GM19193 (cell line): ENCODE results near the gene NLGN4X.

Source experiments
- POLR2A ChIP-seq: IDR thresholded peaks from 4 replicates; pipeline ENCODE4 v1.6.1; 2011; ENCODE audit not compliant: insufficient read depth, insufficient read length; ENCODE audit errors: extremely low read depth

NLGN4X gene

GRCh38 chrX:5976332-5976731 lies 252.3 kb downstream of the NLGN4X start:
- no peak for TF ChIP-seq POLR2A

GRCh38 chrX:5971300-5971699 lies 257.4 kb downstream of the NLGN4X start:
- TF ChIP-seq POLR2A, result no peak

DNA sequence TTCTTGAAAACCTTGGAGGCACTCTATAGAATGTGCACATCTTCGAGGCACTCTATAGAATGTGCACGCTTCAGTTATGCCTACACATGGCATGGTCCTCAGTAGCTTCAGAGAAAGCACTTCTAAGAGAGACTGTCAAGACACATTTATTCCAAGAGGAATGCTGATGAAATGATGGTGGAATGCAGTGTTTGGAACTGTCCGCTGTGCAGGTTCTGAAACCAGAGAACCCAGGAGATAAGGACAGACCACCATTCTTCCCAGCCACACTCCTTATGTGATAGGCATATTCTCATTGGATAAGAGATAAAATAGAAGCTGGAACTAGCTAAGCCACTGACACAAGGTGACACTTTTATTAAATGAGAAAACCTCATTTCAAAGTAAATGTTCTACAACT lies 263.3 kb downstream of the NLGN4X start:
- no peak for TF ChIP-seq POLR2A

DNA sequence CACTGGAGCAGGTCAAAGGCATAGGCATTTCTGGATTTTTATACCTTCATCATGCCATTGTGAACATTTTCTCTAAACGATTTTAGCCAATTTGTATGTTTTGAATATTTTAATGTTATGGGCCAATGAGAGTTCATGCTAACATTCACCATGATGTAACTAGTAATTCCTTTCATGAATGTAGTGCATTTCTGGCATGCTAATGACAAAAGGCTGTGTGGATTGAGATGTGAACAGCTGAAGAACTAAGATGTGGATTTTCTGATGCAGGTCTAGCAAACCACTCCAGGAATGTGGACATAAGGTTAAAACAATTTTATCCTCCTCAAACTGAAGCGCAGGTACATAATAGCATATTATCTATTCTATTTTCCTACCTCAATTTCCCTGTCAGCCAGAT lies 269.4 kb downstream of the NLGN4X start:
- TF ChIP-seq POLR2A, result no peak

GRCh38 chrX:5958523-5958922 lies 270.1 kb downstream of the NLGN4X start:
- no peak for TF ChIP-seq POLR2A

GRCh38 chrX:5957506-5957905 lies 271.2 kb downstream of the NLGN4X start:
- TF ChIP-seq POLR2A, result no peak

- TF ChIP-seq POLR2A, result no peak
Measured at GRCh38 chrX:5936438-5936837, 292.2 kb downstream of the NLGN4X start.

- no peak for TF ChIP-seq POLR2A
Measured at GRCh38 chrX:5928224-5928623, 300.4 kb downstream of the NLGN4X start.

DNA sequence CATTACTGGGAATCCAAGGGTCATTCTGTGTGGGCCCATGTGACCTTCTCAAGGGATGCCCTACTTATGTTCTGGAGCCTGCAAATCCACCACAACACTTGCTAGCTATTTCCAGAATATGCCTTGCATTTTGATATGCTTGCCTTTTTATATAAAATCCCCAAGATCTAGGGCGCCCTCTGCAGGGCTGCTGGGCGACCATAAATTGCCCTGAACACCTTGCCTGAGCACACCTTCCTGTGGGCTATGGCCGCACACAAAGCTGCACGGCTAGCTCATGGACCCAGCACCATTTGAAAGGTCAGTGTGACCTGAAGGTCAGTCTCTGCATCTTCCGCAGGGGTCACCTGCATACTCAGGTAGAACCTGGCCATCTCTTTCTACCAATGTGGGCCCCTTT lies 311.7 kb downstream of the NLGN4X start:
- no peak for TF ChIP-seq POLR2A

- TF ChIP-seq POLR2A, result no peak
Measured at GRCh38 chrX:5915783-5916182, 312.9 kb downstream of the NLGN4X start.

- no peak for TF ChIP-seq POLR2A
Measured at GRCh38 chrX:5907207-5907606, 321.5 kb downstream of the NLGN4X start.

- no peak for TF ChIP-seq POLR2A
Measured at GRCh38 chrX:5898463-5898862, 330.2 kb downstream of the NLGN4X start.

GRCh38 chrX:5891378-5891777 lies 337.3 kb downstream of the NLGN4X start:
- no peak for TF ChIP-seq POLR2A

DNA sequence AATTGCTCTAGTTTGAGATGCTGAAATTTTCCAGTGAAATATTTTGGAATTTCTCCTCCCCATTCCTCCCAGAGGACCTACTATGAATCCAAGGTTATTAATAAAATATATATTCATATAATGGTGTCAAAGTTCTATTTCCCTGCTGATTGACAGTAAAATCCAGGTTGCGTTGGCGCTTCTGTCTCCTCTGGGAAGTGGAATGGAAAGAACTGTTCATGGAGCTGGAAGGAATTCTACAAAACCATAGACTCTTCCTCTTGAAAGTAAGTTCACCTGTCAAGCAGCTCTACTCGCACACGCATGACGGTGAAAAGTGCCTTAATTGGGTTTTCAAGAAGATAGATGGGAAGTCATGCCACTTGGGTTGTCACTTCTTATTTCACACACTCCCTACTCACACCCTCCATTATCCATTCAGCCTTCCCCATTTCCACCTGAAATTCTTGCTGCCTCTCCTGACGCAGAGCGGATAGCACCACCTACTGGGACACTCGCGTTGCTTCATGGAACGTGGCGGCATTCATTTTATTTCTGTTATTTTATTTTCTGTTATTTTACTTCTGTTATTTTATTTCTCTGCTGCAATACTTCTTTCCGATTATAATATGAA lies 351.6 kb downstream of the NLGN4X start:
- TF ChIP-seq POLR2A, result no peak

GRCh38 chrX:5870238-5870637 lies 358.4 kb downstream of the NLGN4X start:
- no peak for TF ChIP-seq POLR2A

- TF ChIP-seq POLR2A, result no peak
Measured at GRCh38 chrX:5869786-5870185, 358.9 kb downstream of the NLGN4X start.

DNA sequence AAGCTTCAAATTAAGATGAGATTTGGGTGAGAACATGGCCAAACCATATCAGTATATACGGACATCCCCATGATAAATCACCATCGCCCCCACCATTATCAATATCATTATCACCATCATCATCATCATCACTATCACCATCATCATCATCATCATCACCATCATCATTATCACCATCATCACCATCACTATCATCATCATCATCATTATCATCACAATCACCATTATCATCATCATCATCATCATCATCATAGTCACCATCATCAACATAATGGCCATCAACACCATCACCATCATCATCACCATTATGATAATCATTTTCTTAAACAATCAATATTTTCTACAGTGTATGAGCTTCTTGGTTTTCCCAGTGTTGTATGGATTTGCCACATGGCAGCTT lies 360.9 kb downstream of the NLGN4X start:
- no peak for TF ChIP-seq POLR2A
